GM19324 (cell line): ENCODE results near the gene NUP153.
"Not testable (repeated sequence)": the region's sequence is repeated elsewhere in the genome, so short reads cannot be mapped to it uniquely, and the experiment has no call there.

Experiments used
- ATAC-seq: cut with Tn5 transposase; IDR thresholded peaks from one replicate; pipeline ENCODE4 v1.9.1; 2021; ENCODE audit warnings: mild to moderate bottlenecking, moderate library complexity; ENCODE audit not compliant: unreplicated experiment, low FRiP score

Gene NUP153

GRCh38 chr6:17714879-17715851 is 8.4 kb upstream of the NUP153 start:
- ATAC-seq: no peak

- no peak for ATAC-seq
Measured at GRCh38 chr6:17714177-17714576, 7.5 kb upstream of the NUP153 start.

- no peak for ATAC-seq
Measured at GRCh38 chr6:17712576-17712975, 5.9 kb upstream of the NUP153 start.

- no peak for ATAC-seq
Measured at GRCh38 chr6:17710331-17710730, 3.6 kb upstream of the NUP153 start.

- ATAC-seq: no peak
Measured at GRCh38 chr6:17709476-17709875, 2.8 kb upstream of the NUP153 start.

- ATAC-seq: not testable (repeated sequence)
Measured at GRCh38 chr6:17708035-17708434, 1.3 kb upstream of the NUP153 start.

GRCh38 chr6:17707371-17707651 is 586 bp upstream of the NUP153 start:
- ATAC-seq: no peak

GRCh38 chr6:17705778-17706579 is 746 bp downstream of the NUP153 start:
- ATAC-seq: peak; percentile 55

- no peak for ATAC-seq
Measured at GRCh38 chr6:17705428-17705777, 1.3 kb downstream of the NUP153 start.

- ATAC-seq: no peak
Measured at GRCh38 chr6:17703256-17703694, 3.5 kb downstream of the NUP153 start.

GRCh38 chr6:17700421-17701416 is 6.0 kb downstream of the NUP153 start:
- no peak for ATAC-seq

GRCh38 chr6:17691925-17692538 is 14.7 kb downstream of the NUP153 start:
- ATAC-seq: no peak

- no peak for ATAC-seq
Measured at GRCh38 chr6:17688481-17688880, 18.2 kb downstream of the NUP153 start.

- ATAC-seq: no peak
Measured at GRCh38 chr6:17687136-17687535, 19.6 kb downstream of the NUP153 start.

- no peak for ATAC-seq
Measured at GRCh38 chr6:17684134-17684533, 22.6 kb downstream of the NUP153 start.

- ATAC-seq: no peak
Measured at GRCh38 chr6:17683428-17683827, 23.3 kb downstream of the NUP153 start.

- no peak for ATAC-seq
Measured at GRCh38 chr6:17679726-17680125, 27.0 kb downstream of the NUP153 start.

GRCh38 chr6:17677602-17678001 is 29.1 kb downstream of the NUP153 start:
- no peak for ATAC-seq

- no peak for ATAC-seq
Measured at GRCh38 chr6:17673543-17674254, 33.0 kb downstream of the NUP153 start.
